ENCODE measurements around the gene SLC16A4. TPM values are rescaled to one million over a fixed set of nuclear protein-coding genes. Genes with fewer than 3 reads are reported as not detected.

Gene SLC16A4
- total and polyA plus RNA-seq, 2 donors (not counting 1 experiment from before 2014, with no cell fraction given): 0.39 to 2.6 TPM

DNA sequence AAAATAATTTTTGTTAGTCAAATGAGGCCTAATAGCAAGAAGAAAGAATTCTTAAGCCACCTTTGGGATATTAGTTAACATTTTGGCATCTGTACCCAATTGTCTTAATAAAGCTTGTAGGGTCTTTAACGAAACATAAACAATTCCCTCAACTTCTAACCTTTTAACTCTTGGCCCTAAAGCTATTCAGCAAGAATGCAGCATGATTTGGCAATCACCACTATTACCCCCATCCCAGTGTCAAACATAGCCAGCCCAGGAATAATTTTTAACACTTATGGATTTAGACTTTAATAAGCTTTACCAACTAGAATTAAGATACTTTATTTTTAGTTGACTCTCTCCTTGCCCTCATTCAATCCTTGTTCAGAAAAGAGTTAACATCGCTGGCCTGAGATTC is 2.5 kb upstream of the SLC16A4 start:
- H3K27me3 Mint-ChIP-seq: no peaks in the 10 kb centered on the region
- no peaks in the 10 kb centered on the region for H3K27me3 ChIP-seq (replicated peaks in 1 of 4; ENCODE audit: control extremely low read depth in 1 of 4, control insufficient read depth in 3 of 4, insufficient read depth in 4 of 4, low read length in 3 of 4)
- H3K4me3 ChIP-seq (ENCODE audit: control extremely low read depth in 1 of 5, extremely low read depth in 1 of 5, insufficient read depth in 1 of 5, low read depth in 2 of 5, low read length in 4 of 5): no peak overlapping the region
- DNase-seq (no peak), ATAC-seq (ENCODE audit: low read depth) (no peak)
- no CpG with 5 or more reads among the region's 2 CpGs for WGBS (ENCODE audit: insufficient coverage)
- H3K4me1 ChIP-seq (ENCODE audit: control insufficient read depth in 2 of 2, insufficient read depth in 2 of 2, low read length in 2 of 2): peaks cover 0 to 12% of the 10 kb centered on the region in 2 donors
- H4K20me1 ChIP-seq (ENCODE audit: control insufficient read depth, insufficient read depth, low read length, poor library complexity, severe bottlenecking): no peaks in the 10 kb centered on the region
- peaks cover 0 to 4% (median 0%) of the 10 kb centered on the region in 3 donors for H3K9me3 ChIP-seq (ENCODE audit: control extremely low read depth in 1 of 3, control insufficient read depth in 2 of 3, insufficient read depth in 1 of 3, low read length in 2 of 3)
- H3K79me2 ChIP-seq (ENCODE audit: control insufficient read depth, insufficient read depth, low read length): no peaks in the 10 kb centered on the region
- H3K27ac ChIP-seq (ENCODE audit: low read length in 2 of 2): no peak overlapping the region
- H2AFZ ChIP-seq (ENCODE audit: insufficient read depth, low read depth, low read length, poor library complexity, severe bottlenecking): no peak overlapping the region
- H3K36me3 ChIP-seq (replicated peaks in 1 of 2; ENCODE audit: control extremely low read depth in 1 of 2, control insufficient read depth in 1 of 2, extremely low read depth in 1 of 2, insufficient read depth in 2 of 2, low read length in 1 of 2): peaks cover 2 to 3% of the 10 kb centered on the region in 2 experiments
- no peak overlapping the region for H3K27ac Mint-ChIP-seq
- intact Hi-C loops (cut with micrococcal nuclease): no loop called here
- POLR2A ChIA-PET: interaction anchor here (0.6 to 1.2 kb wide), 2 partner anchors 8 to 30 kb away, joined by 3 to 5 read pairs; no protein-coding TSS in a partner anchor
- H3K4me2 ChIP-seq (replicated peaks; ENCODE audit: low read depth, low read length, poor library complexity, severe bottlenecking): no peak overlapping the region
- no peak overlapping the region for H3K4me3 Mint-ChIP-seq
- CTCF ChIA-PET: interaction anchor here (0.9 to 3.4 kb wide), 6 partner anchors 10 to 55 kb away, joined by 3 to 15 read pairs (median 6); partner anchors contain the start of gene RBM15
- TF ChIP-seq, protein P1, sequence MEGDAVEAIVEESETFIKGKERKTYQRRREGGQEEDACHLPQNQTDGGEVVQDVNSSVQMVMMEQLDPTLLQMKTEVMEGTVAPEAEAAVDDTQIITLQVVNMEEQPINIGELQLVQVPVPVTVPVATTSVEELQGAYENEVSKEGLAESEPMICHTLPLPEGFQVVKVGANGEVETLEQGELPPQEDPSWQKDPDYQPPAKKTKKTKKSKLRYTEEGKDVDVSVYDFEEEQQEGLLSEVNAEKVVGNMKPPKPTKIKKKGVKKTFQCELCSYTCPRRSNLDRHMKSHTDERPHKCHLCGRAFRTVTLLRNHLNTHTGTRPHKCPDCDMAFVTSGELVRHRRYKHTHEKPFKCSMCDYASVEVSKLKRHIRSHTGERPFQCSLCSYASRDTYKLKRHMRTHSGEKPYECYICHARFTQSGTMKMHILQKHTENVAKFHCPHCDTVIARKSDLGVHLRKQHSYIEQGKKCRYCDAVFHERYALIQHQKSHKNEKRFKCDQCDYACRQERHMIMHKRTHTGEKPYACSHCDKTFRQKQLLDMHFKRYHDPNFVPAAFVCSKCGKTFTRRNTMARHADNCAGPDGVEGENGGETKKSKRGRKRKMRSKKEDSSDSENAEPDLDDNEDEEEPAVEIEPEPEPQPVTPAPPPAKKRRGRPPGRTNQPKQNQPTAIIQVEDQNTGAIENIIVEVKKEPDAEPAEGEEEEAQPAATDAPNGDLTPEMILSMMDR (IDR thresholded peaks at IDR 0.05): no peak
- no peak for TF ChIP-seq EZH2 (IDR thresholded peaks at IDR 0.05; ENCODE audit: borderline replicate concordance, insufficient read depth, low read depth, low read length, poor library complexity, severe bottlenecking)
- no peaks in the 10 kb centered on the region for H3K9me3 Mint-ChIP-seq (ENCODE audit: insufficient read depth)
- no peak overlapping the region for H3K9ac ChIP-seq (ENCODE audit: low read length)
- peaks cover 5% of the 10 kb centered on the region for H3K4me1 Mint-ChIP-seq

DNA sequence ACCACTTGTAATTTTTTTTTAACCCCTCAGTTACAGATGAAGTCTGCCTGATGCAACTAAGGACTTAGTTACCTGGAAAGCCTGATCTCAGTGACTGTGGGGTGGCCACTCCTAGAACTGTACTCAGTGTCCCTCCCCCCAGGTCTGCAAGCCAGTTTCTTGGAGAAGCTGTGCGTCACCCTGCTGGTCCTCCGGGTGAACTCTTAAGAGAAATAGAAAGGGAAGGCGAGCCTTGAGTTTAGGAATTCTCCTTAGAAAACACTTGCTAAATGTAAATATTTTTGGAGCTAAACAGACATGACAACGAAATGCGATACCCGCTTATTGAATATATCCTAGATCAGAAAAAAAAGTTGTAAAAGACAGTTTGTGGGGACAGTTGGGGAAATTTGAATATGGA is 730 bp downstream of the SLC16A4 start:
- no peak for DNase-seq
- no peak overlapping the region for H3K4me2 ChIP-seq (replicated peaks; ENCODE audit: low read depth, low read length, poor library complexity, severe bottlenecking)
- no peak overlapping the region for H3K4me3 Mint-ChIP-seq
- H3K9me3 ChIP-seq (ENCODE audit: control extremely low read depth in 1 of 3, control insufficient read depth in 2 of 3, insufficient read depth in 1 of 3, low read length in 2 of 3): no peaks in the 10 kb centered on the region
- no peak overlapping the region for H2AFZ ChIP-seq (ENCODE audit: insufficient read depth, low read depth, low read length, poor library complexity, severe bottlenecking)
- no peak overlapping the region for H3K9ac ChIP-seq (ENCODE audit: low read length)
- no peaks in the 10 kb centered on the region for H3K79me2 ChIP-seq (ENCODE audit: control insufficient read depth, insufficient read depth, low read length)
- WGBS (ENCODE audit: insufficient coverage): 100% methylated on average over 1 of the region's 6 CpGs
- intact Hi-C loops (cut with micrococcal nuclease): no loop called here
- no peaks in the 10 kb centered on the region for H4K20me1 ChIP-seq (ENCODE audit: control insufficient read depth, insufficient read depth, low read length, poor library complexity, severe bottlenecking)
- ChIA-PET POLR2A (no interaction called here), CTCF (no interaction called here)
- no peaks in the 10 kb centered on the region for H3K27me3 Mint-ChIP-seq
- TF ChIP-seq, protein P1 (IDR thresholded peaks at IDR 0.05): no peak
- TF ChIP-seq EZH2 (IDR thresholded peaks at IDR 0.05; ENCODE audit: borderline replicate concordance, insufficient read depth, low read depth, low read length, poor library complexity, severe bottlenecking): no peak
- no peak overlapping the region for H3K27ac ChIP-seq (ENCODE audit: low read length in 2 of 2)
- H3K27me3 ChIP-seq (replicated peaks in 1 of 4; ENCODE audit: control extremely low read depth in 1 of 4, control insufficient read depth in 3 of 4, insufficient read depth in 4 of 4, low read length in 3 of 4): no peaks in the 10 kb centered on the region
- no peak overlapping the region for H3K27ac Mint-ChIP-seq
- ATAC-seq (ENCODE audit: low read depth): no peak
- no peak overlapping the region for H3K4me3 ChIP-seq (ENCODE audit: control extremely low read depth in 1 of 5, extremely low read depth in 1 of 5, insufficient read depth in 1 of 5, low read depth in 2 of 5, low read length in 4 of 5)
- H3K9me3 Mint-ChIP-seq (ENCODE audit: insufficient read depth): no peaks in the 10 kb centered on the region
- peaks cover 20 to 34% of the 10 kb centered on the region in 2 donors for H3K4me1 ChIP-seq (ENCODE audit: control insufficient read depth in 2 of 2, insufficient read depth in 2 of 2, low read length in 2 of 2)
- peaks cover 32% of the 10 kb centered on the region for H3K4me1 Mint-ChIP-seq
- no peaks in the 10 kb centered on the region for H3K36me3 ChIP-seq (replicated peaks in 1 of 2; ENCODE audit: control extremely low read depth in 1 of 2, control insufficient read depth in 1 of 2, extremely low read depth in 1 of 2, insufficient read depth in 2 of 2, low read length in 1 of 2)
